K562 (cell line): ENCODE measurements around the gene PSRC1. TPM values are rescaled to one million over a fixed set of nuclear protein-coding genes. Genes with fewer than 3 reads are reported as not detected.

Experiments used
- BCOR ChIP-seq: fragments of 450-650 bp; IDR thresholded peaks from 2 replicates; pipeline ENCODE4 v1.6.1; 2016
- CREBBP ChIP-seq: IDR thresholded peaks from one replicate; pipeline ENCODE4 v1.6.1; 2012; ENCODE audit warnings: low read depth, mild to moderate bottlenecking, control low read depth, inconsistent platforms, low read length
- ELF1 ChIP-seq: fragments of 200-800 bp; sonication (Bioruptor generic); IDR thresholded peaks from 2 replicates; pipeline ENCODE4 v1.6.1; 2016; ENCODE audit warnings: missing genetic modification characterization, missing compliant biosample characterization
- HMG20A ChIP-seq: fragments of 450-650 bp; formaldehyde crosslinking; conservative IDR thresholded peaks from 2 replicates; pipeline ENCODE4 v1.4.0; 2020; ENCODE audit warnings: mild to moderate bottlenecking, mixed read lengths
- MAZ ChIP-seq, 2 experiments: fragments of 450-650 bp in 1 of 2; sonication (generic) in 1 of 2; formaldehyde crosslinking; IDR thresholded peaks in 1 of 2; conservative IDR thresholded peaks in 1 of 2; 2 replicates each; pipeline versions ENCODE4 v1.4.0 to v1.5.0; 2020; ENCODE audit warnings: mild to moderate bottlenecking in 1 of 2, missing genetic modification reagents in 1 of 2
- MBD2 ChIP-seq: sonication (generic); IDR thresholded peaks from 2 replicates; pipeline ENCODE4 v1.6.1; 2016; ENCODE audit warnings: low read depth, borderline replicate concordance
- MCM3 ChIP-seq: fragments of 450-650 bp; IDR thresholded peaks from 2 replicates; pipeline ENCODE4 v1.6.1; 2016
- MCM5 ChIP-seq: fragments of 450-650 bp; IDR thresholded peaks from 2 replicates; pipeline ENCODE4 v1.6.1; 2016; ENCODE audit warnings: low read depth
- NBN ChIP-seq: fragments of 450-650 bp; IDR thresholded peaks from 2 replicates; pipeline ENCODE4 v1.6.1; 2016; ENCODE audit warnings: low read depth, mild to moderate bottlenecking
- PHB2 ChIP-seq: fragments of 450-650 bp; IDR thresholded peaks from 2 replicates; pipeline ENCODE4 v1.6.1; 2017; ENCODE audit warnings: low read depth
- SIX5 ChIP-seq, 2 experiments: IDR thresholded peaks; 2 replicates each; pipeline ENCODE4 v1.6.1; 2011; ENCODE audit warnings: low read length in 2 of 2, borderline replicate concordance in 1 of 2, low read depth in 1 of 2, mild to moderate bottlenecking in 1 of 2, moderate library complexity in 1 of 2; ENCODE audit not compliant: insufficient read depth in 1 of 2
- SUPT5H ChIP-seq: fragments of 450-650 bp; IDR thresholded peaks from 2 replicates; pipeline ENCODE4 v1.6.1; 2016
- TBP ChIP-seq: optimal IDR thresholded peaks from 2 replicates; pipeline ENCODE3; 2011; ENCODE audit warnings: low read depth, low read length, improper control_type of control experiment
- WHSC1 ChIP-seq: IDR thresholded peaks from one replicate; pipeline ENCODE4 v1.6.1; 2012; ENCODE audit warnings: low read length, control low read depth, inconsistent platforms
- ZNF224 ChIP-seq: sonication (generic); formaldehyde crosslinking; IDR thresholded peaks from 2 replicates; pipeline ENCODE4 v1.8.0; 2022; ENCODE audit warnings: mild to moderate bottlenecking, missing genetic modification reagents
- ZNF551 ChIP-seq: fragments of 250-450 bp; sonication (Bioruptor Pico); IDR thresholded peaks from 2 replicates; pipeline ENCODE4 v1.5.0; 2021; ENCODE audit warnings: mild to moderate bottlenecking, moderate library complexity
- ZNF76 ChIP-seq: fragments of 250-450 bp; sonication (Bioruptor Pico); IDR thresholded peaks from 2 replicates; pipeline ENCODE4 v1.4.0; 2020; ENCODE audit warnings: mild to moderate bottlenecking, moderate library complexity, borderline replicate concordance
- ZNF764 ChIP-seq: fragments of 250-450 bp; sonication (Bioruptor Pico); IDR thresholded peaks from 2 replicates; pipeline ENCODE4 v1.4.0; 2020; ENCODE audit warnings: low read depth, mild to moderate bottlenecking, moderate library complexity
- polyA plus RNA-seq, 8 experiments: library from polyadenylated mRNA; depleted of rRNA in 4 of 8; stranded (reverse) in 5 of 8; unstranded in 3 of 8; fragments of >200 nt; fragmentation: Nextera tagmentation in 2 of 8; fragmentation: Illumina TruSeq in 1 of 8; extraction: Ambion mirVana in 2 of 8; extraction: Trizol in 1 of 8; gene quantifications; 2 replicates each; pipeline versions ENCODE4 v1.2.1 to v1.2.3, GENCODE V29; 2011 to 2014; ENCODE audit warnings: inconsistent platforms in 1 of 8, missing spikeins in 1 of 8
- total RNA-seq, 7 experiments: library from RNA; depleted of rRNA in 6 of 7; stranded (reverse); fragments of >200 nt in 6 of 7; fragmentation: Illumina TruSeq in 2 of 7; extraction: Trizol in 2 of 7; gene quantifications; 2 replicates each; pipeline versions ENCODE4 v1.2.1 to v1.2.3, GENCODE V29; 2011 to 2021; ENCODE audit warnings: low replicate concordance in 1 of 7
- TF ChIP-seq, protein P1 (sequence below): sonication (generic); formaldehyde crosslinking; IDR thresholded peaks from 2 replicates; pipeline ENCODE4 v1.8.1; 2022; ENCODE audit warnings: missing genetic modification reagents
- TF ChIP-seq, protein P2 (sequence below), 2 experiments: fragments of 450-650 bp in 1 of 2; sonication (generic) in 1 of 2; formaldehyde crosslinking in 1 of 2; IDR thresholded peaks in 1 of 2; conservative IDR thresholded peaks in 1 of 2; 2 replicates each; pipeline versions ENCODE4 v1.6.1 to v1.8.1; 2016 to 2023; ENCODE audit warnings: mild to moderate bottlenecking in 2 of 2, moderate library complexity in 2 of 2, inconsistent platforms in 1 of 2, missing genetic modification reagents in 1 of 2
- TF ChIP-seq, protein P3 (sequence below): fragments of 250-450 bp; sonication (Bioruptor Pico); IDR thresholded peaks from 2 replicates; pipeline ENCODE4 v1.4.0; 2020

The PSRC1 gene
- total and polyA plus RNA-seq, 9 of the 15 experiments (the other 6 are each of a cell fraction or from before 2014, with no cell fraction given), result 6.5 to 65.2 (median 39.3) TPM

DNA sequence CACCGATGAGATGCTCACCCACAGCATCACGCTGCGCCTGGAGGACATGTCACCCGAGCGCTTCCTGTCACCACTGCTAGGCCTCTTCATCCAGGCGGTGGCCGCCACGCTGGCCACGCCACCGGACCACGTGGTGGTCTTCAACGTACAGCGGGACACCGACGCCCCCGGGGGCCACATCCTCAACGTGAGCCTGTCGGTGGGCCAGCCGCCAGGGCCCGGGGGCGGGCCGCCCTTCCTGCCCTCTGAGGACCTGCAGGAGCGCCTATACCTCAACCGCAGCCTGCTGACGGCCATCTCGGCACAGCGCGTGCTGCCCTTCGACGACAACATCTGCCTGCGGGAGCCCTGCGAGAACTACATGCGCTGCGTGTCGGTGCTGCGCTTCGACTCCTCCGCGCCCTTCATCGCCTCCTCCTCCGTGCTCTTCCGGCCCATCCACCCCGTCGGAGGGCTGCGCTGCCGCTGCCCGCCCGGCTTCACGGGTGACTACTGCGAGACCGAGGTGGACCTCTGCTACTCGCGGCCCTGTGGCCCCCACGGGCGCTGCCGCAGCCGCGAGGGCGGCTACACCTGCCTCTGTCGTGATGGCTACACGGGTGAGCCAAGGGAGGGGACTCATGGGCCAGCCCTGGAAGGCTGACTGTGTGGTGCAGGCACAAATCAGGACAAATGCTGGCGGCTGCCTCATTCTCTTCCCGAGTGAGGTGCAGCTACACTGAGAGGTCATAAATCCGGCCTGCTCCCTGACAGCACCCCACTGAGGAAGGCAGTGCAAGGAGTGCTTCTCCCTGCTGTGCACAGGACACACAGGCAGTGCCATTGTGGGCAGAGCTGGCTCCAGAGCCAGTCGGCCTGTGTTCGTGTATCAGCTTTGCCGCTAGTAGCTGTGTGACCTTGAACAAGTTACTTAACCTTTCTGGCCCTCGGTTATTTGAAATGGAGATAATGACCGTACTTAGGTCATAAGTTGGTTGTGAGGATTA, 24.2 kb downstream of the PSRC1 start (continued):
- TF ChIP-seq TBP (no peak), PHB2 (no peak), ELF1 (tag) (no peak), BCOR (peak; percentile 65), HMG20A (no peak), SIX5 (IDR thresholded peaks at IDR 0.05; ENCODE audit: borderline replicate concordance in 1 of 2, insufficient read depth in 1 of 2, low read depth in 1 of 2, low read length in 2 of 2) (no peak), MCM5 (no peak), MBD2 (peak; percentile 14; the same call in 1 of the 2 replicates), MCM3 (no peak), ZNF551 (CRISPR knock-in tag) (no peak), NBN (no peak), ZNF224 (no peak), SUPT5H (no peak), ZNF764 (CRISPR knock-in tag) (no peak), WHSC1 (no peak), CREBBP (no peak), ZNF76 (CRISPR knock-in tag) (no peak), MAZ (CRISPR knock-in tag; conservative IDR thresholded peaks at IDR 0.05 in 1 of 2, IDR thresholded peaks at IDR 0.05 in 1 of 2) (no peak)
- TF ChIP-seq, protein P1, sequence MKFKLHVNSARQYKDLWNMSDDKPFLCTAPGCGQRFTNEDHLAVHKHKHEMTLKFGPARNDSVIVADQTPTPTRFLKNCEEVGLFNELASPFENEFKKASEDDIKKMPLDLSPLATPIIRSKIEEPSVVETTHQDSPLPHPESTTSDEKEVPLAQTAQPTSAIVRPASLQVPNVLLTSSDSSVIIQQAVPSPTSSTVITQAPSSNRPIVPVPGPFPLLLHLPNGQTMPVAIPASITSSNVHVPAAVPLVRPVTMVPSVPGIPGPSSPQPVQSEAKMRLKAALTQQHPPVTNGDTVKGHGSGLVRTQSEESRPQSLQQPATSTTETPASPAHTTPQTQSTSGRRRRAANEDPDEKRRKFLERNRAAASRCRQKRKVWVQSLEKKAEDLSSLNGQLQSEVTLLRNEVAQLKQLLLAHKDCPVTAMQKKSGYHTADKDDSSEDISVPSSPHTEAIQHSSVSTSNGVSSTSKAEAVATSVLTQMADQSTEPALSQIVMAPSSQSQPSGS (CRISPR knock-in tag), result no peak
- TF ChIP-seq, protein P2, sequence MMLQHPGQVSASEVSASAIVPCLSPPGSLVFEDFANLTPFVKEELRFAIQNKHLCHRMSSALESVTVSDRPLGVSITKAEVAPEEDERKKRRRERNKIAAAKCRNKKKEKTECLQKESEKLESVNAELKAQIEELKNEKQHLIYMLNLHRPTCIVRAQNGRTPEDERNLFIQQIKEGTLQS (IDR thresholded peaks at IDR 0.05), result no peak
- TF ChIP-seq, protein P2 (CRISPR knock-in tag; conservative IDR thresholded peaks at IDR 0.05), result no peak
- TF ChIP-seq, protein P3, sequence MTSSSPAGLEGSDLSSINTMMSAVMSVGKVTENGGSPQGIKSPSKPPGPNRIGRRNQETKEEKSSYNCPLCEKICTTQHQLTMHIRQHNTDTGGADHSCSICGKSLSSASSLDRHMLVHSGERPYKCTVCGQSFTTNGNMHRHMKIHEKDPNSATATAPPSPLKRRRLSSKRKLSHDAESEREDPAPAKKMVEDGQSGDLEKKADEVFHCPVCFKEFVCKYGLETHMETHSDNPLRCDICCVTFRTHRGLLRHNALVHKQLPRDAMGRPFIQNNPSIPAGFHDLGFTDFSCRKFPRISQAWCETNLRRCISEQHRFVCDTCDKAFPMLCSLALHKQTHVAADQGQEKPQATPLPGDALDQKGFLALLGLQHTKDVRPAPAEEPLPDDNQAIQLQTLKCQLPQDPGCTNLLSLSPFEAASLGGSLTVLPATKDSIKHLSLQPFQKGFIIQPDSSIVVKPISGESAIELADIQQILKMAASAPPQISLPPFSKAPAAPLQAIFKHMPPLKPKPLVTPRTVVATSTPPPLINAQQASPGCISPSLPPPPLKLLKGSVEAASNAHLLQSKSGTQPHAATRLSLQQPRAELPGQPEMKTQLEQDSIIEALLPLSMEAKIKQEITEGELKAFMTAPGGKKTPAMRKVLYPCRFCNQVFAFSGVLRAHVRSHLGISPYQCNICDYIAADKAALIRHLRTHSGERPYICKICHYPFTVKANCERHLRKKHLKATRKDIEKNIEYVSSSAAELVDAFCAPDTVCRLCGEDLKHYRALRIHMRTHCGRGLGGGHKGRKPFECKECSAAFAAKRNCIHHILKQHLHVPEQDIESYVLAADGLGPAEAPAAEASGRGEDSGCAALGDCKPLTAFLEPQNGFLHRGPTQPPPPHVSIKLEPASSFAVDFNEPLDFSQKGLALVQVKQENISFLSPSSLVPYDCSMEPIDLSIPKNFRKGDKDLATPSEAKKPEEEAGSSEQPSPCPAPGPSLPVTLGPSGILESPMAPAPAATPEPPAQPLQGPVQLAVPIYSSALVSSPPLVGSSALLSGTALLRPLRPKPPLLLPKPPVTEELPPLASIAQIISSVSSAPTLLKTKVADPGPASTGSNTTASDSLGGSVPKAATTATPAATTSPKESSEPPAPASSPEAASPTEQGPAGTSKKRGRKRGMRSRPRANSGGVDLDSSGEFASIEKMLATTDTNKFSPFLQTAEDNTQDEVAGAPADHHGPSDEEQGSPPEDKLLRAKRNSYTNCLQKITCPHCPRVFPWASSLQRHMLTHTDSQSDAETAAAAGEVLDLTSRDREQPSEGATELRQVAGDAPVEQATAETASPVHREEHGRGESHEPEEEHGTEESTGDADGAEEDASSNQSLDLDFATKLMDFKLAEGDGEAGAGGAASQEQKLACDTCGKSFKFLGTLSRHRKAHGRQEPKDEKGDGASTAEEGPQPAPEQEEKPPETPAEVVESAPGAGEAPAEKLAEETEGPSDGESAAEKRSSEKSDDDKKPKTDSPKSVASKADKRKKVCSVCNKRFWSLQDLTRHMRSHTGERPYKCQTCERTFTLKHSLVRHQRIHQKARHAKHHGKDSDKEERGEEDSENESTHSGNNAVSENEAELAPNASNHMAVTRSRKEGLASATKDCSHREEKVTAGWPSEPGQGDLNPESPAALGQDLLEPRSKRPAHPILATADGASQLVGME (CRISPR knock-in tag), result no peak
